Measurements from ENCODE around the gene LDHB.

The LDHB gene

DNA sequence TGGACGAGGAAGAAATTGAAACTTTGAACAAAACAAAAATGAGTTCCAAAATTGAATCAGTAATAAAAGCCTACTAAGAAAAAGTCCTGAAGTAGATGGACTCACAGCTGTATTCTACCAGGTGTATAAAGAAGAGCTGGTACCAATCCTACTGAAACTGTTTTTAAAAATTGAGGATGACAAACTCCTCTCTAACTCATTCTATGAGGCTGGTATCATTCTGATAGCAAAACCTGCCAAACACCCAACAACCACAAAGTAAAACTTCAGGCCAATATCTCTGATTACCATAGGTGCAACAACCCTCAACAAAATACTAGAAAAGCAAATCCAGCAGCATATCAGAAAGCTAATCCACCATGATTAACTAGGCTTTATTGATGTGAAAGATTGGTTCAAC lies 33.9 kb upstream of the LDHB start:
- no peak overlapping the region for H3K4me3 ChIP-seq (ENCODE audit: low read depth, low read length)
- TF ChIP-seq, protein P1, sequence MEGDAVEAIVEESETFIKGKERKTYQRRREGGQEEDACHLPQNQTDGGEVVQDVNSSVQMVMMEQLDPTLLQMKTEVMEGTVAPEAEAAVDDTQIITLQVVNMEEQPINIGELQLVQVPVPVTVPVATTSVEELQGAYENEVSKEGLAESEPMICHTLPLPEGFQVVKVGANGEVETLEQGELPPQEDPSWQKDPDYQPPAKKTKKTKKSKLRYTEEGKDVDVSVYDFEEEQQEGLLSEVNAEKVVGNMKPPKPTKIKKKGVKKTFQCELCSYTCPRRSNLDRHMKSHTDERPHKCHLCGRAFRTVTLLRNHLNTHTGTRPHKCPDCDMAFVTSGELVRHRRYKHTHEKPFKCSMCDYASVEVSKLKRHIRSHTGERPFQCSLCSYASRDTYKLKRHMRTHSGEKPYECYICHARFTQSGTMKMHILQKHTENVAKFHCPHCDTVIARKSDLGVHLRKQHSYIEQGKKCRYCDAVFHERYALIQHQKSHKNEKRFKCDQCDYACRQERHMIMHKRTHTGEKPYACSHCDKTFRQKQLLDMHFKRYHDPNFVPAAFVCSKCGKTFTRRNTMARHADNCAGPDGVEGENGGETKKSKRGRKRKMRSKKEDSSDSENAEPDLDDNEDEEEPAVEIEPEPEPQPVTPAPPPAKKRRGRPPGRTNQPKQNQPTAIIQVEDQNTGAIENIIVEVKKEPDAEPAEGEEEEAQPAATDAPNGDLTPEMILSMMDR (IDR thresholded peaks at IDR 0.05; ENCODE audit: low read depth, low read length): no peak

DNA sequence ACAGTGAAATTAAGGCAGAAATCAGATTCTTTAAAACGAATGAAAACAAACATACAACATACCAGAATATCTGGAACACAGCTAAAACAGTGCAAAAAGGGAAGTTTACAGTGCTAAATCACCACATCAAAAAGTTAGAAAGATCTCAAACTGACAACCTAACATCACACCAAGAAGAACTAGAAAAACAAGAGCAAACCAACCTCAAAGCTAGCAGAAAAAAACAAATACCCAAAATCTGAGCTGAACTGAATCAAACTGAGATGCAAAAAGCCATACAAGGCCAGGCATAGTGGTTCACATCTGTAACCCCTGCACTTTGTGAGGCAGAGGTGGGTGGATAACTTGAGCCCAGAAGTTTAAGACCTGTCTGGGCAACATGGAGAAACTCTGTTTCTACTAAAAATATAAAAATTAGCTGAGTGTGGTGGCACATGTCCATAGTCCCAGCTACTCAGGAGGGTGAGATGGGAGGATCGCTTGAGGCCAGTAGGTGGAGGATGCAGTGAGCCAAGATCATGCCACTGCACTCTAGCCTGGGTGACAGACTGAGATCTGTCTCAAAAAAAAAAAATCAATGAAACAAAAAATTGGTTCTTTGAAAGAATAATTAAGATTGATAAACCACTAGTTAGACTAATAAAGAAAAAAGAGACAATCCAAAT lies 33.2 kb upstream of the LDHB start:
- H3K4me3 ChIP-seq (ENCODE audit: low read depth, low read length): no peak overlapping the region
- TF ChIP-seq, protein P1 (IDR thresholded peaks at IDR 0.05; ENCODE audit: low read depth, low read length): no peak

GRCh38 chr12:21683115-21683514 lies 25.5 kb upstream of the LDHB start:
- no peak overlapping the region for H3K4me3 ChIP-seq (ENCODE audit: low read depth, low read length)
- TF ChIP-seq, protein P1 (IDR thresholded peaks at IDR 0.05; ENCODE audit: low read depth, low read length): no peak

DNA sequence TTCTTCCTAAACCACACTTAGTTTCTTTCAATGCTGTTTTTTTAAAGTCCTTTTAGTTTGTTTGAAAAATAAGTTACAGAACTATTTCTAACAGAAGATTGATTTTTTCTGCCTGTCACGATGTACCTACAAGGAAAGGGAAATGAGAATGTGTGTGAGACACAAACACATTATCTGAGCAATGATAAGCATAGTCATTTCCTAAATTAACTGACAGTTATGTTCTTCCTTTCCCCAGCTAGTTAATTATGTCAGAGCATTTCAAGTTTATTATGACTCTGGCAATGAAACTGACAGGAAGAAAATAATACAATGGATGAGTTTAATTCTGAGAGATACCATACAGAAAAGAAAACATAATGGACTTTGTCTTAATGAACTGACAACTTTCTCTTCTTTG lies 21.3 kb upstream of the LDHB start:
- TF ChIP-seq, protein P1 (IDR thresholded peaks at IDR 0.05; ENCODE audit: low read depth, low read length): no peak
- no peak overlapping the region for H3K4me3 ChIP-seq (ENCODE audit: low read depth, low read length)

GRCh38 chr12:21677622-21678277 lies 20.1 kb upstream of the LDHB start:
- TF ChIP-seq, protein P1 (IDR thresholded peaks at IDR 0.05; ENCODE audit: low read depth, low read length): no peak
- no peak overlapping the region for H3K4me3 ChIP-seq (ENCODE audit: low read depth, low read length)

GRCh38 chr12:21677204-21677603 lies 19.6 kb upstream of the LDHB start:
- TF ChIP-seq, protein P1 (IDR thresholded peaks at IDR 0.05; ENCODE audit: low read depth, low read length): no peak
- no peak overlapping the region for H3K4me3 ChIP-seq (ENCODE audit: low read depth, low read length)

DNA sequence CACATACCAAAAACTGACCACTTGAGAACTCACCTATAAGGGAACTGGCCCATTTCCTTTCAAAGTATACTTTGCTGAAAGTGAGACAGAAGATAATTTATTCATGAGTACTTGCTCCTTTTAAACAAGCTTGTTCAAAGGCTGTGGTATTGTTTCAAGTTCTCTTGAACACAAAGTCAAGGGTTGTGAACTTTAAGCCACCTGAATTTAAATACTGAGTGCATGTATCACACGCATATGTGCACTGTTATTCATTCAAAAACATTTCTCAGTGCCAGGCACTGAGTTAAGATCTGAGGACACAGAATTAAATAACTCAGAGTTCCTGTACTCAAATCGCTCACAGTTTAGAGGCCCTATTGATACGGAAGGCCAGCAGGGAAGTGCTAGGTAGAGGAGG lies 19.1 kb upstream of the LDHB start:
- H3K4me3 ChIP-seq (ENCODE audit: low read depth, low read length): no peak overlapping the region
- TF ChIP-seq, protein P1 (IDR thresholded peaks at IDR 0.05; ENCODE audit: low read depth, low read length): no peak

Data from WI38 (cell line).